Neural progenitor cell (in vitro differentiated cells): Measurements from ENCODE around the gene EIF4G3.

Experiments
- EZH2 ChIP-seq: fragments of 200-600 bp; sonication (generic); IDR thresholded peaks from 2 replicates; pipeline ENCODE4 v1.6.1; 2017; ENCODE audit warnings: antibody characterized with exemption, mild to moderate bottlenecking, moderate library complexity
- EZH2phosphoT487 ChIP-seq: fragments of 200-600 bp; sonication (generic); IDR thresholded peaks from 2 replicates; pipeline ENCODE4 v1.6.1; 2017; ENCODE audit warnings: antibody characterized with exemption
- TF ChIP-seq, protein P1 (sequence below): fragments of 200-600 bp; sonication (generic); IDR thresholded peaks from 2 replicates; pipeline ENCODE4 v1.5.1; 2017; ENCODE audit warnings: antibody characterized with exemption, mild to moderate bottlenecking

DNA sequence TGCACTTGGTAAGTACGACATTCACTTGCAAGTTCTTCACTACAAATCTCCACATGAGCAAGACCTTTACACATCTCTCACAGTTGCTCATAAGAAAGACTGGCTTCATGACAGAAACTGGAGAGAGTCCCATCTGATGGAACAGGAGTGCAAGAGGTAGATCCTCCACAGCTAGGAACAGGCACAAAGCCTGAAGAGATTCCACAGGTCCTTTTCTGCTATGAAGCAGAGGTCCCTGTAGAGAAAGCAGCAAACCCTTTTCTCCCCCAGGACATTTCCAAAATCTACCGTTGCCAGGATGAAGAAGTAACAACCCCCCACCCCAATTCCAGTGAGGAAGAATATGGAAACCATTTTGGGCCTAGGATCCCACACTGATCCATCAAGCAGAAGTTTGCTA, 47.3 kb downstream of the EIF4G3 start:
- TF ChIP-seq, protein P1, sequence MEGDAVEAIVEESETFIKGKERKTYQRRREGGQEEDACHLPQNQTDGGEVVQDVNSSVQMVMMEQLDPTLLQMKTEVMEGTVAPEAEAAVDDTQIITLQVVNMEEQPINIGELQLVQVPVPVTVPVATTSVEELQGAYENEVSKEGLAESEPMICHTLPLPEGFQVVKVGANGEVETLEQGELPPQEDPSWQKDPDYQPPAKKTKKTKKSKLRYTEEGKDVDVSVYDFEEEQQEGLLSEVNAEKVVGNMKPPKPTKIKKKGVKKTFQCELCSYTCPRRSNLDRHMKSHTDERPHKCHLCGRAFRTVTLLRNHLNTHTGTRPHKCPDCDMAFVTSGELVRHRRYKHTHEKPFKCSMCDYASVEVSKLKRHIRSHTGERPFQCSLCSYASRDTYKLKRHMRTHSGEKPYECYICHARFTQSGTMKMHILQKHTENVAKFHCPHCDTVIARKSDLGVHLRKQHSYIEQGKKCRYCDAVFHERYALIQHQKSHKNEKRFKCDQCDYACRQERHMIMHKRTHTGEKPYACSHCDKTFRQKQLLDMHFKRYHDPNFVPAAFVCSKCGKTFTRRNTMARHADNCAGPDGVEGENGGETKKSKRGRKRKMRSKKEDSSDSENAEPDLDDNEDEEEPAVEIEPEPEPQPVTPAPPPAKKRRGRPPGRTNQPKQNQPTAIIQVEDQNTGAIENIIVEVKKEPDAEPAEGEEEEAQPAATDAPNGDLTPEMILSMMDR = no peak
- no peak for TF ChIP-seq EZH2
- TF ChIP-seq EZH2phosphoT487 = no peak
